A549 treated with Hydrocortisone at 1 μM for 4 hours (cell line): ENCODE measurements around the gene OVCH1. TPM values are rescaled to one million over a fixed set of nuclear protein-coding genes. Genes with fewer than 3 reads are reported as not detected.

ENCODE experiments used
- total RNA-seq: library from RNA; stranded (reverse); fragments of 200-300 nt; extraction: Qiagen RNA extraction; gene quantifications from 5 replicates; pipeline ENCODE4 v1.2.3, GENCODE V29; 2022

Gene OVCH1
- not detected in 5 replicates for total RNA-seq

GRCh38 chr12:29497588-29497987, at the start of gene OVCH1:
Gene OVCH1, minus strand, starts transcription at chr12:29497686. Its CDS starts 0 bp downstream, at chr12:29497686.

DNA sequence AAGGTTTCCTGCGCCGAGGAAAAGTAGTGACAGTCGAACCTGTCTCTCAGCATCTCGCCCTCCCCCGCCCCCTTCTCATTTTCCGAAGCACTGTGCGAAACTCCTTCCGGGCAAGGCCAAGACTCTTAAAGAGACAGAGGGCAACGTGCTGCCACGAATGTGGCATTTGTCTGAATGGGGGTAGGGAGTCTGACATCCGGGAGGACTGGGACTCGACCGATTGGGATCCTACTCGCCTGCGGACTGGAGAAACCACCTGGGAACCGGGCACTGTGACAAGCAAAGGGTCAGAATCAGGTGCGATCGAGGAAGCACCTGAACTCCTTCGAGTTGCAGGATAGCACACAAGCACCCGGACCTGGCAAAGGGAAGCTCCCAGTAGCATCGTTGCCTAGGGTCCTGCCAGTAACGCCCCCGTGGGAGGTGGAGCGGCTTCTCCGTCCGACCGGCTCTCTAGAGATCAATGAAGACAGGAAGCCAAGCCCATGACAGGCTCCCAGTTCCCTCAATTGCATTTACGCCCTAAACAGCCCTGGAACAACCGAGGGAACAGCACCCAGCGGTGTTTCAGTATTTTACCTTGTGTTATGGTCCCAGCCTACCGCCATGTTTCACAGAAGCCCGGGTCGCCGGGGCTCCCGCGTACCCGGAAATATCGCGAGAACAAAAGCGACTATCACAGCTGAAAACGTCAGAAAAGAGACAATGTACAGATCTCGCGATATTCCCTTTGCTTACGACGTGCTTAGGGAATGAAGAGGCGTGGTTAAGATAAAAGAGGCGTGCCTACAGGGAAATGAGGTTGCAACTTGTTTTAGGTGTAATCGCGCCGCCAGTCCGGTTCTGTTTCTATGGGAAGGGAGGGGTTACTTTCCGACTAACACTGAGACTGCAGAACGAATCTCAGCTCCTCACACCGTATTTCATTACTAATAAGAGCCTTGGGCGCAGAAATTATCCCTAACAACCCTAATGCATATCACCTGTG, 116.7 kb downstream of the OVCH1 start, which contains the start of gene ERGIC2:
Gene ERGIC2 (minus strand): TSS at position 637 of the 988 bp plus-strand sequence. CDS start 9,539 bp downstream, outside the sequence.

Other genes with a start within 250 kb of the OVCH1 start
- gene ERGIC2, start 116.5 kb downstream of the OVCH1 start, total RNA-seq = 65.8 to 79.0 TPM (median 67.7 TPM) in 5 replicates